GM12873 (cell line): ENCODE results near the gene BCR.

ENCODE experiments used
- TF ChIP-seq, protein P1 (sequence below): IDR thresholded peaks from 2 replicates; pipeline ENCODE4 v1.5.1; 2012; ENCODE audit warnings: low read depth, mild to moderate bottlenecking, moderate library complexity, low read length, control low read depth; ENCODE audit not compliant: insufficient read depth; ENCODE audit errors: missing control alignments

Gene BCR

DNA sequence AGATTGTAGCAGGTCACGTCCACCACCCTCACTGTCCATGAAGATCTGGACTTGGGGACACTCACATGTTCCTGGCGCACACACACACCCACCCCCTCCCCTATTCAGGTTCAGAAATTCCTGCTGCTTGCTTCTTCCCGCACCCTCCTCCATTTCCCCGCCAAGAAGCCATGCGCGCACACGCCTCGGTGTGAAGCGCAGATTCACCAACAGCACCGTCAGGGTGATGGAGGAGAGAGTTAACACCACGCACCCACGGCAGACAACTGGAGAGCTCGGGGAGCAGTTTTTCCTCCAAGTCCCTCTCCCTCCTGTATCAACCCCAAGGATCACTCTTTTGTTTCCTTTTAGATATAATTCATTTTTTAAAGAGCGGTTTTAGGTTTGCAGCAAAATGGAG, 113.4 kb downstream of the BCR start:
- TF ChIP-seq, protein P1, sequence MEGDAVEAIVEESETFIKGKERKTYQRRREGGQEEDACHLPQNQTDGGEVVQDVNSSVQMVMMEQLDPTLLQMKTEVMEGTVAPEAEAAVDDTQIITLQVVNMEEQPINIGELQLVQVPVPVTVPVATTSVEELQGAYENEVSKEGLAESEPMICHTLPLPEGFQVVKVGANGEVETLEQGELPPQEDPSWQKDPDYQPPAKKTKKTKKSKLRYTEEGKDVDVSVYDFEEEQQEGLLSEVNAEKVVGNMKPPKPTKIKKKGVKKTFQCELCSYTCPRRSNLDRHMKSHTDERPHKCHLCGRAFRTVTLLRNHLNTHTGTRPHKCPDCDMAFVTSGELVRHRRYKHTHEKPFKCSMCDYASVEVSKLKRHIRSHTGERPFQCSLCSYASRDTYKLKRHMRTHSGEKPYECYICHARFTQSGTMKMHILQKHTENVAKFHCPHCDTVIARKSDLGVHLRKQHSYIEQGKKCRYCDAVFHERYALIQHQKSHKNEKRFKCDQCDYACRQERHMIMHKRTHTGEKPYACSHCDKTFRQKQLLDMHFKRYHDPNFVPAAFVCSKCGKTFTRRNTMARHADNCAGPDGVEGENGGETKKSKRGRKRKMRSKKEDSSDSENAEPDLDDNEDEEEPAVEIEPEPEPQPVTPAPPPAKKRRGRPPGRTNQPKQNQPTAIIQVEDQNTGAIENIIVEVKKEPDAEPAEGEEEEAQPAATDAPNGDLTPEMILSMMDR, result no peak

DNA sequence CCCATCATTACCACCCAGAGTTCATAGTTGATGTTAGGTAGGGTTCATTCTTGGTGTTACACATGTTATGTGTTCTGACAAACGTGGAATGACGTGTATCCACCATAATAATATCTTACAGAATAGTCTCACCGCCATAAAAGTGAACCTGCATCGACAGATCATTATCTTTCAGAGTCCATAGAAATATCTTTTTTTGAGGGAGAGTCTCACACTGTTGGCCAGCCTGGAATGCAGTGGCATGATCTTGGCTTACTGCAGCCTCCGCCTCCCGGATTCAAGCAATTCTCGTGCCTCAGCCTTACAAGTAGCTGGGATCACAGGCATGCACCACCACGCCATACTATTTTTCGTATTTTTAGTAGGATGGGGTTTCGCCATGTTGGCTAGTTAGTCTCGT, 113.9 kb downstream of the BCR start:
- TF ChIP-seq, protein P1, result no peak

DNA sequence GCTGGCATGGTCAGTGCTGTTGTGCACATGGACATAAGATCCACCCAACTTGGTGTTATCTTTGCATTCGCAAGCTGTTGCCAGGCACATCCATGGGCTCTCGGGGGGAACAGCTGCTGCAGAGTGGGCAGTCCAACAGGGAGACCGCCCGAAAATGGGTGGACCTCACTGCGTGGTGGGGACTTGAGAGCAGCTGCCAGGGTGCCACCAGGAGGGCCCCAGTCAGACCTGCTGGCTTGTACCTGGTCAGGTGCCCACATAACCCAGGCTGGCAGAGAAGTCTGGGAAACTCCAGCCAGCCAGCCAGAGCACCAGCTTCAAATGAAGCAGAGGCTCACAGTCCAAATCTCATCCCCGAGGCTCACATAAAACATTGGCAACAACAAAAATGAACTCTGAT, 120.2 kb downstream of the BCR start:
- TF ChIP-seq, protein P1, result no peak

DNA sequence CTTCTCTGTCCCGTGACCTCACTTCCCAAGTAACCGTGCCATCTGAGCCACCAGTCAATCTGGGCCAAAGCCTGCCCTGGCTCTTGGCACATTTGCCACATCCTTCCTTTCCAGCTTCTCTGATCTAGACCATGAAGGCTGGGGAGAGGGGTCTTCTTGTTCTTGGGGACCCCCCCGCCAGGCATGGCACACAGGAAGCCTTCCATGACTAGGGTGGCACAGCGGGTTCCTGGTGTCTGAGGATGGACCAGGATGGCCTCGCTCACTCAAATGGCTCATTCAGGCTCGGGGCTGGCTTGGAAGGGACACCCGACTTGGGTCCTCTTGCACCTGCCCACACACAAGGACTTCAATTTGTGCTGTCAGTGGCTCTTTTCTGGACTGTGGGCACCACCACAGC, 121.3 kb downstream of the BCR start:
- TF ChIP-seq, protein P1, result no peak

DNA sequence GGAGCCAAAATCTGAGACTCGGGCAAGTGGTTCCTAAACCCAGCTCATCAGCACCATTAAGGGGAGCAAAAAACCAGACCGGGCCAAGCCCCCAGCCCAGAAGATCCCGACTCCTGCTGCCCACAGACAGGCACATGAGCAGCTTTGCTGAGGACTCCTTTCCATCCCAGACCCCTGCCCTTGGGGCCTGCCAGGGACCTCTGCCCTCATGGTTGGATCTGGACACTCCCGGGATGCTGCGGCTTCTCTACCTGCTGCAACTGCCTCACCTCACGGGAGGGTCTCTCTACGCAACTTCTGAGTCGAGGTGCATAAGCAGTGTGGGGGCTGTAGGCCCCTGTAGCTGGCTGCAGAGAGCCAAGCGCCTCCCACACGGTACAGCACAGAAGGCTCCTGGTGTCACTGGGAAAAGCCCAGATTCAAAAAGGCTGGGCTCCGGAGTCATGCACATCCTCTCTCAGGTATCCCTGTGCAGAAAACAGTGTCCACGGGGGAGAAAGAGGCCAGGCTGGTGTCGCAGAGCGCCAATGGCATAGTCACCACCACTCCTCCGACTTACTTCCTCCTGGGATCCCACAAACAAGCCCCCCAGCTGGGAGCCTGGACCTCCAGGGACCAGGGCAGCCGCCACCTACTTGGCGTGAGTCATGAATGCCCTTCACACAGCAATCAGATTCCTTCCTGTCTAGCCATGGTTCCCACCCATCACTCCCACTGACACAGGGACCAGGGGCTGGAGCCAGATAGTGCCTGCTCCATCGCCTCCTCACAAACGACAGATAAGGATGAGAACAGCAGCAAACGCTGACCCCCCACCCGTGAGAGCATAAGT, 122.1 kb downstream of the BCR start:
- TF ChIP-seq, protein P1, result no peak

DNA sequence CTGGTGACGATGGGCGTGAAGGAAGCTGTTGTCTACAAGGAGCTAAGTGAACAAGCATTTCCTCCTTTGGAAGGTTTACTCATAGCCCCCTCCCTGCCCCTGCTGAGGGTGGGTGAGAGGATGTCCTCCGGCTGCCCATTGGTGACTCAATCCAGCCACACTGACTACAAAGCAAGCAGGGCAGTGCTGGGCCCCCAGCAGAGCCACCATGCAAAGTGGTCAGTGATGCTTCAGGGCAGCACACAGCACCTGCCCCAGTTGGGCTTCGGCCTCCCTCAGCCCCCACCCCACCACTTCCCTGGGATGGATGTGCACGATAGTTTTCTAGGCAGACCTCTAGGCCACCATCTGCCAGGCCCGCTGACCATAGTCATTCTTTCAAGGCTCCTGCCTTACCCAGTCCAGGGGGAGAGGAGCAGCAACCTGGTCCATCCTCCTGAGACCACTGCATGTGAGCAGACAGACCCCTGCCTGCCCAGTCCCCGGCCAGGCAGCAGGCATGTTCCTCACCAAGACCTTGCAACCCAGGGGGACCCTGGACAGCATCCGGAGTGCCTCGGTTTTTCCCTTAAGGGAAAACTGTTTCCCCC, 125.1 kb downstream of the BCR start:
- TF ChIP-seq, protein P1, result no peak

DNA sequence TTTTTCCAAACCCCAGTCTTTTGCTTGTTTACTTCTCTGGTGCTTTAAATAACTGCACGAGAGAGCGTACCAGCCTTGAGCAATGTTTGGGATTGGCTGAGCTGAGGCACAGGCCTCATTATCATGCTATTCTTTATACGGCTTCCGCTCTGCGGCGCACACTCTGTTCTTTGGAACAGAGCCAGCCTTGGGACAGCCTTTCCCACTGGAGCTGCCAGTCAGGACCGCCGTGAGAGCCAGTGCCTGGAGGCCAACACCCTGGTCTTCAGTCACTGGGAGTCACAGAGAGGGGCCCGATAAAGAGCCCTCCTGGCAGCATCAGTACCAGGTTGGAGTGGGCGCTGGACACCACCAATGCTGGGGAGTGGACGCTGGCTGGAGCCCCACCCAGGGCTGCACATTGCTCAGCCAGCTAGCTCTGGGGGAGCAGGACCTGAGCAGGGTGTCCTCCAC, 125.6 kb downstream of the BCR start:
- TF ChIP-seq, protein P1, result no peak
